ENCODE results near the gene LYRM9.
"Not testable (repeated sequence)": the region's sequence is repeated elsewhere in the genome, so short reads cannot be mapped to it uniquely, and the experiment has no call there.

LYRM9 gene

DNA sequence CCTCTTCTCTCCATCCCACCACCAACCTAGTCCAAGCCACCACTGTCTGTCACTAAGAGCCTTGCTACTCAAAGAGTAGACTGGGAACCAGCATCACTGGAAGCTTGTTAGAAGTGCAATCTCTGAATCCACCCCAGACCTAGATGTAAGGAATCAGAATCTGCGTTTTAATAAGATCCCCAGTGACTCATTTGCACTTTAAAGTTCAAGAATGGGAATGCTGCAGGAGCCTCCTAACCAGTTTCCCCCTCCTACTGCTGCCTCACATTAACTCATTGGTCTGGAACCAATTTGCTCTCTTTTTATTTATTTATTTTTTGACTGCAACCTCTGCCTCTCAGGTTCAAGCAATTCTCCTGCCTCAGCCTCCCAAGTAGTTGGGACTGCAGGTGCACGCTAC, 19.8 kb upstream of the LYRM9 start:
- Histone ChIP-seq H3K27ac (ENCODE audit: low read depth, low read length) (no peak overlapping the region), H3K9me3 (ENCODE audit: control insufficient read depth, insufficient read depth, low read length) (no peaks in the 10 kb centered on the region), H3K4me1 (ENCODE audit: control insufficient read depth, low read length) (no peaks in the 10 kb centered on the region), H4K20me1 (ENCODE audit: control insufficient read depth, insufficient read depth, low read depth, low read length) (no peaks in the 10 kb centered on the region), H3F3A (ENCODE audit: control insufficient read depth, insufficient read depth) (no peaks in the 10 kb centered on the region), H3K4me2 (ENCODE audit: low read length) (no peak overlapping the region), H3K9me2 (replicated peaks; ENCODE audit: control insufficient read depth, low read length) (no peaks in the 10 kb centered on the region), H3K4me3 (ENCODE audit: low read length) (no peak overlapping the region), H3K27me3 (ENCODE audit: control insufficient read depth, low read length) (no peaks in the 10 kb centered on the region; the same call in 1 of the 2 replicates), H3K79me2 (ENCODE audit: control insufficient read depth, low read length) (no peaks in the 10 kb centered on the region), H3K36me3 (ENCODE audit: control insufficient read depth, low read length) (no peaks in the 10 kb centered on the region)
- no peak for TF ChIP-seq EZH2phosphoT487 (IDR thresholded peaks at IDR 0.05; ENCODE audit: borderline replicate concordance, low read length)
- TF ChIP-seq, protein P1, sequence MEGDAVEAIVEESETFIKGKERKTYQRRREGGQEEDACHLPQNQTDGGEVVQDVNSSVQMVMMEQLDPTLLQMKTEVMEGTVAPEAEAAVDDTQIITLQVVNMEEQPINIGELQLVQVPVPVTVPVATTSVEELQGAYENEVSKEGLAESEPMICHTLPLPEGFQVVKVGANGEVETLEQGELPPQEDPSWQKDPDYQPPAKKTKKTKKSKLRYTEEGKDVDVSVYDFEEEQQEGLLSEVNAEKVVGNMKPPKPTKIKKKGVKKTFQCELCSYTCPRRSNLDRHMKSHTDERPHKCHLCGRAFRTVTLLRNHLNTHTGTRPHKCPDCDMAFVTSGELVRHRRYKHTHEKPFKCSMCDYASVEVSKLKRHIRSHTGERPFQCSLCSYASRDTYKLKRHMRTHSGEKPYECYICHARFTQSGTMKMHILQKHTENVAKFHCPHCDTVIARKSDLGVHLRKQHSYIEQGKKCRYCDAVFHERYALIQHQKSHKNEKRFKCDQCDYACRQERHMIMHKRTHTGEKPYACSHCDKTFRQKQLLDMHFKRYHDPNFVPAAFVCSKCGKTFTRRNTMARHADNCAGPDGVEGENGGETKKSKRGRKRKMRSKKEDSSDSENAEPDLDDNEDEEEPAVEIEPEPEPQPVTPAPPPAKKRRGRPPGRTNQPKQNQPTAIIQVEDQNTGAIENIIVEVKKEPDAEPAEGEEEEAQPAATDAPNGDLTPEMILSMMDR (IDR thresholded peaks at IDR 0.05; ENCODE audit: low read depth, low read length, poor library complexity, severe bottlenecking): no peak

DNA sequence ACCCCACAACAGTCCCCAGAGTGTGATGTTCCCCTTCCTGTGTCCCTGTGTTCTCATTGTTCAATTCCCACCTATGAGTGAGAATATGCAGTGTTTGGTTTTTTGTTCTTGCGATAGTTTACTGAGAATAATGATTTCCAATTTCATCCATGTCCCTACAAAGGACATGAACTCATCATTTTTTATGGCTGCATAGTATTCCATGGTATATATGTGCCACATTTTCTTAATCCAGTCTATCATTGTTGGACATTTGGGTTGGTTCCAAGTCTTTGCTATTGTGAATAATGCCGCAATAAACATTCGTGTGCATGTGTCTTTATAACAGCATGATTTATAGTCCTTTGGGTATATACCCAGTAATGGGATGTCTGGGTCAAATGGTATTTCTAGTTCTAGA, 19.1 kb upstream of the LYRM9 start:
- not testable (repeated sequence) for H3F3A ChIP-seq (ENCODE audit: control insufficient read depth, insufficient read depth); H3K27me3 ChIP-seq (ENCODE audit: control insufficient read depth, low read length); H4K20me1 ChIP-seq (ENCODE audit: control insufficient read depth, insufficient read depth, low read depth, low read length); H3K4me2 ChIP-seq (ENCODE audit: low read length); H3K27ac ChIP-seq (ENCODE audit: low read depth, low read length); H3K36me3 ChIP-seq (ENCODE audit: control insufficient read depth, low read length); H3K4me1 ChIP-seq (ENCODE audit: control insufficient read depth, low read length); H3K4me3 ChIP-seq (ENCODE audit: low read length); H3K9me2 ChIP-seq (replicated peaks; ENCODE audit: control insufficient read depth, low read length); H3K79me2 ChIP-seq (ENCODE audit: control insufficient read depth, low read length); H3K9me3 ChIP-seq (ENCODE audit: control insufficient read depth, insufficient read depth, low read length)

DNA sequence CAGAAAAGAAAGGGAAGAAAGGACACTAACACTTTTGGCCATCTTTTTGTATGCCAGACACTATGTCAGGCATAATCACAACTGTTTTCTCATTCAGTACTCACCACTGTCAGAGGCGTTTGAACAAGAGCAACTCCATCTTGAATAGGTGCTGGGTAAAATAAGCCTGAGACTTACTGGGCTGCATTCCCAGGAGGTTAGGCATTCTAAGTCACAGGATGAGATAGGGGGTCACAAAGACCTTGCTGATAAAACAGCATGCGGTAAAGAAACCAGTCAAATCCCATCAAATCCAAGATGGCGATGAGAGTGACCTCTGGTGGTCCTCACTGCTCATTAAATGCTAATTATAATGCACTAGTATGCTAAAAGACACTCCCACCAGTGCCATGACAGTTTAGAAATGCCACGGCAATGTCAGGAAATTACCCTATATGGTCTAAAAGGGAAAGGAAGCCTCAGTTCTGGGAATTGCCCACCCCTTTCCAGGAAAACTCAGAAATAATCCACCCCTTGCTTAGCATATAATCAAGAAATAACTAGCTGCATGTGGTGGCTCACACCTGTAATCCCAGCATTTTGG, 14.9 kb upstream of the LYRM9 start:
- Histone ChIP-seq H3K9me3 (ENCODE audit: control insufficient read depth, insufficient read depth, low read length) (no peaks in the 10 kb centered on the region), H3K27me3 (ENCODE audit: control insufficient read depth, low read length) (peaks cover 19% of the 10 kb centered on the region)
- TF ChIP-seq, protein P1 (IDR thresholded peaks at IDR 0.05; ENCODE audit: low read depth, low read length, poor library complexity, severe bottlenecking): peak; percentile 37
- TF ChIP-seq EZH2phosphoT487 (IDR thresholded peaks at IDR 0.05; ENCODE audit: borderline replicate concordance, low read length): no peak

DNA sequence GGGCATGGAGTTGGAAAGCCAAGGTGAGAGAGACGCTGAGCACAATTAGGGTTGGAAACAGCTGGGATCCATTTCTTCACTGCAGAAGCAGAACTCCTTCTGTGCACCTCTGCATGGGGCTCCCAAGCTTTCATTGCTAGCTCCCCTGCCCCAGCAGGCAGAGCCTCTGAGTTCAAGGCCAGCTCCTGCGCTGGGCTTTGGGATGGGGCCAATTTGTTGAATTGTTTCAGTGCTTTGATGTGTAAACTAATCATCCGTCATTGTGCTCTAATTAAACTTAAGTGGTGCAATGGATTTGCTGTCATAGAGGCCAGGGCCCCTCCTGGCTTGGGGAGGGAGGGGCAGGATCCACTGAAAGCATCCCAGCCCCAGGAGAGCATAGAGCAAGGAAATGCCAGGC, 13.5 kb upstream of the LYRM9 start:
- no peaks in the 10 kb centered on the region; the same call in 1 of the 2 replicates for H3K9me3 ChIP-seq (ENCODE audit: control insufficient read depth, insufficient read depth, low read length)
- H3K27me3 ChIP-seq (ENCODE audit: control insufficient read depth, low read length): peaks cover 22% of the 10 kb centered on the region
- no peak overlapping the region for H3K4me3 ChIP-seq (ENCODE audit: low read length)
- no peaks in the 10 kb centered on the region for H3K79me2 ChIP-seq (ENCODE audit: control insufficient read depth, low read length)
- H3K4me1 ChIP-seq (ENCODE audit: control insufficient read depth, low read length): no peaks in the 10 kb centered on the region
- no peaks in the 10 kb centered on the region for H4K20me1 ChIP-seq (ENCODE audit: control insufficient read depth, insufficient read depth, low read depth, low read length)
- no peaks in the 10 kb centered on the region for H3F3A ChIP-seq (ENCODE audit: control insufficient read depth, insufficient read depth)
- no peak for TF ChIP-seq EZH2phosphoT487 (IDR thresholded peaks at IDR 0.05; ENCODE audit: borderline replicate concordance, low read length)
- TF ChIP-seq, protein P1 (IDR thresholded peaks at IDR 0.05; ENCODE audit: low read depth, low read length, poor library complexity, severe bottlenecking): no peak
- no peak overlapping the region for H3K4me2 ChIP-seq (ENCODE audit: low read length)
- no peaks in the 10 kb centered on the region for H3K9me2 ChIP-seq (replicated peaks; ENCODE audit: control insufficient read depth, low read length)
- no peak overlapping the region for H3K27ac ChIP-seq (ENCODE audit: low read depth, low read length)
- H3K36me3 ChIP-seq (ENCODE audit: control insufficient read depth, low read length): no peaks in the 10 kb centered on the region

More for the DNA sequence above, 14.9 kb upstream of the LYRM9 start:
- Histone ChIP-seq H4K20me1 (ENCODE audit: control insufficient read depth, insufficient read depth, low read depth, low read length) (no peaks in the 10 kb centered on the region), H3K4me1 (ENCODE audit: control insufficient read depth, low read length) (no peaks in the 10 kb centered on the region), H3K79me2 (ENCODE audit: control insufficient read depth, low read length) (no peaks in the 10 kb centered on the region), H3K9me2 (replicated peaks; ENCODE audit: control insufficient read depth, low read length) (no peaks in the 10 kb centered on the region), H3F3A (ENCODE audit: control insufficient read depth, insufficient read depth) (no peaks in the 10 kb centered on the region), H3K27ac (ENCODE audit: low read depth, low read length) (no peak overlapping the region), H3K4me3 (ENCODE audit: low read length) (no peak overlapping the region), H3K4me2 (ENCODE audit: low read length) (no peak overlapping the region), H3K36me3 (ENCODE audit: control insufficient read depth, low read length) (no peaks in the 10 kb centered on the region)
